HCT116 (cell line): ENCODE data around the gene IMPA2. TPM values are rescaled to one million over a fixed set of nuclear protein-coding genes. Genes with fewer than 3 reads are reported as not detected.

Source experiments
- ATAC-seq: fragments of 200-7000 bp; cut with Tn5 transposase; 2 replicates; pipeline ENCODE4 v1.9.1; 2020; ENCODE audit warnings: mild to moderate bottlenecking, moderate library complexity
- BruUV-seq: library from RNA; stranded (reverse); fragments of 400-500 nt; replicated peaks from 2 replicates; lab custom pipeline; 2021; lab: Mats Ljungman, UMichigan
- CTCF ChIA-PET: fragments of 300-600 bp; sonication (Branson Sonifier 250); formaldehyde crosslinking; loops from one replicate; lab custom pipeline; 2021; ENCODE audit warnings: antibody characterized with exemption; lab: Charles Lee
- POLR2A ChIA-PET: fragments of 300-600, 350-600 bp; sonication (Branson Sonifier 250); formaldehyde crosslinking; loops from one replicate; lab custom pipeline; 2021; ENCODE audit warnings: antibody characterized with exemption; lab: Charles Lee
- RAD21 ChIA-PET, 2 experiments: fragments of 300-600 bp; sonication (Branson Sonifier 250); formaldehyde crosslinking; loops; one replicate each; lab custom pipeline; 2023; ENCODE audit warnings: low total read pairs in 2 of 2; ENCODE audit not compliant: uncharacterized antibody in 2 of 2, unreplicated experiment in 2 of 2, low non-redundant PET in 1 of 2; lab: Charles Lee
- DNase-seq: peaks from one replicate; pipeline ENCODE4 v3.0.0-alpha.2; 2010; ENCODE audit warnings: low read depth, low spot score
- H2AFZ ChIP-seq: fragments of 200-600 bp; shearing (Covaris generic), sonication (generic); 2 replicates; pipeline ENCODE4 v1.6.1; 2017; ENCODE audit warnings: low read depth, mixed run types, mixed read lengths, antibody characterized with exemption, low read length; ENCODE audit not compliant: poor library complexity, severe bottlenecking
- H3K27ac ChIP-seq: 2 replicates; pipeline ENCODE4 v1.5.1; 2012; ENCODE audit warnings: low read depth, low read length
- H3K27me3 ChIP-seq: fragments of 200-600 bp; sonication (generic); 2 replicates; pipeline ENCODE4 v1.6.1; 2016; ENCODE audit warnings: mixed run types, low read length, mixed read lengths; ENCODE audit not compliant: insufficient read depth
- H3K36me3 ChIP-seq, 2 experiments: fragments of 200-500 bp in 1 of 2; fragments of 200-600 bp in 1 of 2; sonication (Bioruptor generic) in 1 of 2; sonication (generic) in 1 of 2; 2 replicates each; pipeline versions ENCODE4 v1.5.1 to v1.6.1; 2014 to 2016; ENCODE audit warnings: low read length in 2 of 2, inconsistent platforms in 1 of 2, mixed read lengths in 1 of 2, mixed run types in 1 of 2; ENCODE audit not compliant: insufficient read depth in 2 of 2, control insufficient read depth in 1 of 2
- H3K4me1 ChIP-seq, 2 experiments: fragments of 200-600 bp in 1 of 2; sonication (generic) in 1 of 2; 2 replicates each; pipeline versions ENCODE4 v1.5.1 to v1.6.1; 2012 to 2017; ENCODE audit warnings: low read length in 2 of 2, inconsistent platforms in 1 of 2, mild to moderate bottlenecking in 1 of 2, mixed read lengths in 1 of 2, mixed run types in 1 of 2, moderate library complexity in 1 of 2; ENCODE audit not compliant: insufficient read depth in 2 of 2, control insufficient read depth in 1 of 2
- H3K4me2 ChIP-seq: fragments of 200-600 bp; sonication (generic); 2 replicates; pipeline ENCODE4 v1.6.1; 2017; ENCODE audit warnings: mixed run types, low read length, mixed read lengths
- H3K4me3 ChIP-seq, 2 experiments: fragments of 200-600 bp in 1 of 2; sonication (generic) in 1 of 2; replicated peaks in 1 of 2; 2 replicates each; pipeline ENCODE4 v1.5.1; 2011 to 2016; ENCODE audit warnings: low read length in 2 of 2, control low read depth in 1 of 2, low read depth in 1 of 2, mild to moderate bottlenecking in 1 of 2, mixed read lengths in 1 of 2, mixed run types in 1 of 2
- H3K79me2 ChIP-seq: fragments of 200-600 bp; sonication (generic); 2 replicates; pipeline ENCODE4 v1.6.1; 2017; ENCODE audit warnings: mild to moderate bottlenecking, mixed run types, low read length, moderate library complexity, mixed read lengths; ENCODE audit not compliant: insufficient read depth
- H3K9ac ChIP-seq: fragments of 200-600 bp; sonication (generic); 2 replicates; pipeline ENCODE4 v1.6.1; 2016; ENCODE audit warnings: low read length, mixed read lengths
- H3K9me2 ChIP-seq: fragments of 200-600 bp; sonication (generic), shearing (Covaris generic); 2 replicates; pipeline ENCODE4 v1.6.1; 2017; ENCODE audit warnings: mixed run types, mild to moderate bottlenecking, moderate library complexity; ENCODE audit not compliant: insufficient read depth
- H3K9me3 ChIP-seq, 2 experiments: fragments of 200-500 bp in 1 of 2; fragments of 200-600 bp in 1 of 2; sonication (Bioruptor generic) in 1 of 2; sonication (generic) in 1 of 2; 2 replicates each; pipeline ENCODE4 v1.6.1; 2014 to 2017; ENCODE audit warnings: low read length in 2 of 2, mixed read lengths in 2 of 2, inconsistent platforms in 1 of 2, low read depth in 1 of 2, mild to moderate bottlenecking in 1 of 2, mixed run types in 1 of 2, moderate library complexity in 1 of 2; ENCODE audit not compliant: control insufficient read depth in 1 of 2, insufficient read depth in 1 of 2
- H4K20me1 ChIP-seq: fragments of 200-600 bp; sonication (generic), shearing (Covaris generic); 2 replicates; pipeline ENCODE4 v1.6.1; 2017; ENCODE audit warnings: mixed run types, mild to moderate bottlenecking, moderate library complexity; ENCODE audit not compliant: insufficient read depth
- ATF3 ChIP-seq: IDR thresholded peaks from 2 replicates; pipeline ENCODE4 v1.6.1; 2012
- CBX3 ChIP-seq: IDR thresholded peaks from 2 replicates; pipeline ENCODE4 v1.6.1; 2012; ENCODE audit warnings: low read depth
- CEBPB ChIP-seq: IDR thresholded peaks from 2 replicates; pipeline ENCODE4 v1.6.1; 2012; ENCODE audit warnings: low read depth
- EGR1 ChIP-seq: IDR thresholded peaks from 2 replicates; pipeline ENCODE4 v1.6.1; 2012; ENCODE audit warnings: low read depth
- ELF1 ChIP-seq: IDR thresholded peaks from 2 replicates; pipeline ENCODE4 v1.6.1; 2012; ENCODE audit warnings: low read depth, borderline replicate concordance
- EZH2phosphoT487 ChIP-seq: fragments of 200-600 bp; IDR thresholded peaks from 2 replicates; pipeline ENCODE4 v1.6.1; 2018; ENCODE audit warnings: antibody characterized with exemption, borderline replicate concordance
- FOSL1 ChIP-seq: IDR thresholded peaks from 2 replicates; pipeline ENCODE4 v1.6.1; 2012; ENCODE audit warnings: low read depth
- JUND ChIP-seq: IDR thresholded peaks from 2 replicates; pipeline ENCODE4 v1.6.1; 2012
- MAX ChIP-seq: IDR thresholded peaks from 2 replicates; pipeline ENCODE4 v1.6.1; 2012
- POLR2A ChIP-seq: IDR thresholded peaks from 2 replicates; pipeline ENCODE4 v1.7.0; 2011; ENCODE audit warnings: borderline replicate concordance; ENCODE audit not compliant: insufficient read depth, insufficient read length; ENCODE audit errors: extremely low read depth
- RAD21 ChIP-seq: IDR thresholded peaks from 2 replicates; pipeline ENCODE4 v1.6.1; 2012; ENCODE audit warnings: low read depth, mild to moderate bottlenecking
- REST ChIP-seq: IDR thresholded peaks from 2 replicates; pipeline ENCODE4 v1.6.1; 2012; ENCODE audit warnings: low read depth
- SIN3A ChIP-seq: IDR thresholded peaks from 2 replicates; pipeline ENCODE4 v1.6.1; 2012; ENCODE audit warnings: low read depth
- SP1 ChIP-seq: IDR thresholded peaks from 2 replicates; pipeline ENCODE4 v1.6.1; 2012; ENCODE audit warnings: low read depth
- SRF ChIP-seq: IDR thresholded peaks from 2 replicates; pipeline ENCODE4 v1.6.1; 2012; ENCODE audit warnings: low read depth
- TCF7L2 ChIP-seq: IDR thresholded peaks from 2 replicates; pipeline ENCODE4 v1.7.0; 2011; ENCODE audit warnings: borderline replicate concordance, inconsistent platforms; ENCODE audit not compliant: insufficient read depth, insufficient read length; ENCODE audit errors: extremely low read depth
- ZBTB33 ChIP-seq: IDR thresholded peaks from 2 replicates; pipeline ENCODE4 v1.6.1; 2011; ENCODE audit warnings: mild to moderate bottlenecking, low read length, moderate library complexity; ENCODE audit not compliant: insufficient replicate concordance; ENCODE audit errors: extremely low read depth
- ZFX ChIP-seq: fragments of 450-650 bp; IDR thresholded peaks from 2 replicates; pipeline ENCODE4 v1.6.1; 2017
- ZNF274 ChIP-seq: fragments of 200-500 bp; sonication (Bioruptor generic); IDR thresholded peaks from 2 replicates; pipeline ENCODE4 v1.6.1; 2014; ENCODE audit warnings: mild to moderate bottlenecking, low read depth, low read length, inconsistent platforms
- intact Hi-C: fragments of 100-400 bp; cut with micrococcal nuclease; formaldehyde crosslinking; loops from 2 replicates; pipeline ENCODE4 v1.10.0; 2022
- total RNA-seq: library from RNA; stranded (reverse); gene quantifications from one replicate; pipeline ENCODE4 v1.2.1, GENCODE V29; 2021; ENCODE audit not compliant: unreplicated experiment

IMPA2 gene
- total RNA-seq, 1 experiment from 2014 or later, result 32.5 TPM

- Histone ChIP-seq H3K27me3 (no peaks in the 10 kb centered on the region), H3K9me3 (peaks cover under 1 to 2% of the 10 kb centered on the region in 2 experiments; a peak in 2 of 4 replicates), H3K36me3 (no peaks in the 10 kb centered on the region), H3K9me2 (no peaks in the 10 kb centered on the region), H2AFZ (peak overlapping the region; percentile 70), H3K79me2 (no peaks in the 10 kb centered on the region), H3K27ac (no peak overlapping the region), H3K4me1 (peaks cover 3 to 11% of the 10 kb centered on the region in 2 experiments; a peak in 3 of 4 replicates), H3K4me2 (peak overlapping the region; percentile 32; the same call in 1 of the 2 replicates), H3K9ac (no peak overlapping the region), H3K4me3 (no peak overlapping the region), H4K20me1 (no peaks in the 10 kb centered on the region)
- TF ChIP-seq SP1, result no peak
- no peak for TF ChIP-seq REST
- TF ChIP-seq CBX3, result no peak
- TF ChIP-seq JUND, result no peak
- TF ChIP-seq ZNF274, result no peak
- no peak for TF ChIP-seq EGR1
- no peak for TF ChIP-seq ZFX
- TF ChIP-seq SIN3A, result no peak
- TF ChIP-seq RAD21, result no peak
- TF ChIP-seq ELF1, result no peak
- TF ChIP-seq ATF3, result no peak
- TF ChIP-seq POLR2A, result no peak
- TF ChIP-seq ZBTB33, result no peak
- no peak for TF ChIP-seq MAX
- no peak for TF ChIP-seq CEBPB
- TF ChIP-seq SRF, result no peak
- TF ChIP-seq FOSL1, result no peak
- no peak for TF ChIP-seq EZH2phosphoT487
- no peak for TF ChIP-seq TCF7L2
- no TSS peak for BruUV-seq
- RAD21 ChIA-PET, result no interaction called here
- intact Hi-C loops, result no loop called here
- DNase-seq (no peak), ATAC-seq (no peak)
- POLR2A ChIA-PET, result no interaction called here
- CTCF ChIA-PET, result no interaction called here
Measured at GRCh38 chr18:11962597-11962996, 18.7 kb upstream of the IMPA2 start.
